Mesothelial cell of epicardium (in vitro differentiated cells): ENCODE results near the gene CFAP221. TPM values are rescaled to one million over a fixed set of nuclear protein-coding genes. Genes with fewer than 3 reads are reported as not detected.

Experiments
- DNase-seq, 2 experiments: peaks; one replicate each; pipeline ENCODE4 v3.0.0; 2021; ENCODE audit warnings: low spot score in 2 of 2; ENCODE audit not compliant: unreplicated experiment in 2 of 2
- H3K27ac Mint-ChIP-seq: 2 replicates; pipeline ENCODE4 v1.8.0; 2021; ENCODE audit warnings: mixed read lengths
- H3K27me3 Mint-ChIP-seq: 2 replicates; pipeline ENCODE4 v1.8.0; 2021; ENCODE audit warnings: low read depth, mixed read lengths
- H3K36me3 Mint-ChIP-seq: 2 replicates; pipeline ENCODE4 v1.8.0; 2021; ENCODE audit warnings: mixed read lengths
- H3K4me1 Mint-ChIP-seq: 2 replicates; pipeline ENCODE4 v1.8.0; 2021; ENCODE audit warnings: mixed read lengths
- H3K4me3 Mint-ChIP-seq: 2 replicates; pipeline ENCODE4 v1.8.0; 2021; ENCODE audit warnings: mild to moderate bottlenecking, moderate library complexity, mixed read lengths
- H3K9me3 Mint-ChIP-seq: 2 replicates; pipeline ENCODE4 v1.8.0; 2021; ENCODE audit warnings: mixed read lengths
- CTCF ChIP-seq: fragments of 200-600 bp; sonication (generic); IDR thresholded peaks from one replicate; pipeline ENCODE4 v1.5.0; 2021; ENCODE audit warnings: antibody characterized with exemption; ENCODE audit not compliant: unreplicated experiment
- total RNA-seq: library from RNA; stranded (reverse); gene quantifications from 3 replicates; pipeline ENCODE4 v1.2.1, GENCODE V29; 2021

Gene CFAP221
- total RNA-seq, 1 donor from 2014 or later, result 4.6 TPM

- DNase-seq, result no peak
- TF ChIP-seq CTCF, result no peak
- Mint-ChIP-seq H3K27ac (no peak overlapping the region), H3K27me3 (no peaks in the 10 kb centered on the region), H3K4me1 (peaks cover 38% of the 10 kb centered on the region), H3K36me3 (peaks cover 5% of the 10 kb centered on the region), H3K9me3 (no peaks in the 10 kb centered on the region), H3K4me3 (no peak overlapping the region)
Observed at GRCh38 chr2:119692954-119693353, 148.7 kb downstream of the CFAP221 start.

- no peak for DNase-seq
- no peak for TF ChIP-seq CTCF
- H3K9me3 Mint-ChIP-seq, result no peaks in the 10 kb centered on the region
- no peak overlapping the region for H3K27ac Mint-ChIP-seq
- H3K27me3 Mint-ChIP-seq, result no peaks in the 10 kb centered on the region
- peaks cover 40% of the 10 kb centered on the region for H3K4me1 Mint-ChIP-seq
- no peak overlapping the region for H3K4me3 Mint-ChIP-seq
- peaks cover 3% of the 10 kb centered on the region for H3K36me3 Mint-ChIP-seq
Observed at GRCh38 chr2:119693567-119693966, 149.3 kb downstream of the CFAP221 start.

GRCh38 chr2:119693967-119694366, 149.7 kb downstream of the CFAP221 start:
- Mint-ChIP-seq H3K36me3 (peaks cover 3% of the 10 kb centered on the region), H3K9me3 (no peaks in the 10 kb centered on the region), H3K4me3 (no peak overlapping the region), H3K4me1 (peaks cover 40% of the 10 kb centered on the region), H3K27me3 (no peaks in the 10 kb centered on the region), H3K27ac (peak overlapping the region; percentile 0)
- DNase-seq, result no peak
- no peak for TF ChIP-seq CTCF

- no peaks in the 10 kb centered on the region for H3K36me3 Mint-ChIP-seq
- no peaks in the 10 kb centered on the region for H3K27me3 Mint-ChIP-seq
- H3K27ac Mint-ChIP-seq, result peak overlapping the region; percentile 90
- no peak for DNase-seq
- H3K4me1 Mint-ChIP-seq, result peaks cover 40% of the 10 kb centered on the region
- no peak overlapping the region for H3K4me3 Mint-ChIP-seq
- no peaks in the 10 kb centered on the region for H3K9me3 Mint-ChIP-seq
- TF ChIP-seq CTCF, result no peak
Observed at GRCh38 chr2:119694470-119694844, 150.2 kb downstream of the CFAP221 start.

GRCh38 chr2:119694845-119695521, 150.7 kb downstream of the CFAP221 start:
- no peak overlapping the region for H3K4me3 Mint-ChIP-seq
- DNase-seq, result peak in 1 of 2 experiments; percentile 50
- peak overlapping the region; percentile 90 for H3K27ac Mint-ChIP-seq

More at GRCh38 chr2:119694845-119695521, 150.7 kb downstream of the CFAP221 start:
- Mint-ChIP-seq H3K9me3 (no peaks in the 10 kb centered on the region), H3K36me3 (no peaks in the 10 kb centered on the region), H3K27me3 (no peaks in the 10 kb centered on the region), H3K4me1 (peaks cover 43% of the 10 kb centered on the region)
- TF ChIP-seq CTCF, result no peak
